GM12878 (cell line): ENCODE measurements around the gene ABCD3. TPM values are rescaled to one million over a fixed set of nuclear protein-coding genes. Genes with fewer than 3 reads are reported as not detected.

ENCODE experiments used
- ATAC-seq: fragments of 200-7000 bp; cut with Tn5 transposase; 3 replicates; pipeline ENCODE4 v1.9.1; 2020; ENCODE audit warnings: mild to moderate bottlenecking, moderate library complexity
- BruUV-seq: library from RNA; stranded (reverse); fragments of 400-500 nt; replicated peaks from 2 replicates; lab custom pipeline; 2021; lab: Mats Ljungman, UMichigan
- CTCF ChIA-PET: fragments of 300-600 bp; sonication (Branson Sonifier 250); formaldehyde crosslinking; extraction: SDS; loops from one replicate; lab custom pipeline; 2021; ENCODE audit warnings: inconsistent platforms; lab: Yijun Ruan, JAX
- POLR2A ChIA-PET: fragments of 350-600 bp; formaldehyde crosslinking; extraction: SDS; loops from one replicate; lab custom pipeline; 2021; ENCODE audit warnings: inconsistent platforms; lab: Charles Lee
- RAD21 ChIA-PET: fragments of 300-600 bp; sonication (Branson Sonifier 250); formaldehyde crosslinking; loops from one replicate; lab custom pipeline; 2023; ENCODE audit warnings: antibody characterized with exemption; ENCODE audit not compliant: unreplicated experiment; lab: Charles Lee
- SMC1A ChIA-PET: fragments of 300-600 bp; sonication (Branson Sonifier 250); formaldehyde crosslinking; loops from one replicate; lab custom pipeline; 2023; ENCODE audit not compliant: unreplicated experiment, uncharacterized antibody; lab: Charles Lee
- DNase-seq: peaks from one replicate; pipeline ENCODE4 v3.0.0-alpha.2; 2011; ENCODE audit warnings: low read depth, low spot score
- FAIRE-seq: peaks from 3 replicates; lab custom pipeline; 2011; peaks lifted over from hg19 to GRCh38; lab: Jason Lieb, UNC
- H2AFZ ChIP-seq: 2 replicates; pipeline ENCODE4 v1.6.0; 2011; ENCODE audit warnings: low read depth, low read length, control low read depth; ENCODE audit not compliant: control insufficient read depth
- H3K27ac ChIP-seq: 2 replicates; pipeline ENCODE4 v1.5.1; 2011; ENCODE audit warnings: control low read depth; ENCODE audit not compliant: control insufficient read depth, insufficient read depth
- H3K27me3 ChIP-seq, 2 experiments: replicated peaks in 1 of 2; 2 replicates each; pipeline versions ENCODE4 v1.6.0 to v1.6.1; 2011; ENCODE audit warnings: low read length in 1 of 2; ENCODE audit not compliant: control insufficient read depth in 2 of 2, insufficient read depth in 2 of 2
- H3K36me3 ChIP-seq, 2 experiments: 2 replicates each; pipeline ENCODE4 v1.5.1; 2011; ENCODE audit warnings: low read length in 1 of 2; ENCODE audit not compliant: control insufficient read depth in 2 of 2, insufficient read depth in 2 of 2
- H3K4me1 ChIP-seq: 2 replicates; pipeline ENCODE4 v1.6.1; 2011; ENCODE audit warnings: mild to moderate bottlenecking, low read length, moderate library complexity, mixed read lengths; ENCODE audit not compliant: control insufficient read depth, insufficient read depth
- H3K4me2 ChIP-seq: 2 replicates; pipeline ENCODE4 v1.6.0; 2011; ENCODE audit warnings: control low read depth; ENCODE audit not compliant: control insufficient read depth, insufficient read depth
- H3K4me3 ChIP-seq: fragments of 200-600 bp; sonication (generic); 2 replicates; pipeline ENCODE4 v1.5.1; 2016
- H3K79me2 ChIP-seq: 2 replicates; pipeline ENCODE4 v1.6.0; 2011; ENCODE audit warnings: low read length; ENCODE audit not compliant: control insufficient read depth, insufficient read depth
- H3K9ac ChIP-seq: 2 replicates; pipeline ENCODE4 v1.8.0; 2011; ENCODE audit warnings: low read length, control low read depth, mixed read lengths; ENCODE audit not compliant: control insufficient read depth, insufficient read depth
- H3K9me3 ChIP-seq: replicated peaks from 3 replicates; pipeline ENCODE4 v1.5.1; 2011; ENCODE audit warnings: mild to moderate bottlenecking, low read length; ENCODE audit not compliant: control insufficient read depth, insufficient read depth
- H4K20me1 ChIP-seq: 2 replicates; pipeline ENCODE4 v1.6.0; 2011; ENCODE audit not compliant: control insufficient read depth, insufficient read depth
- CREM ChIP-seq: IDR thresholded peaks from 2 replicates; pipeline ENCODE4 v1.6.1; 2014; ENCODE audit warnings: antibody characterized with exemption, low read depth
- NBN ChIP-seq: fragments of 450-650 bp; IDR thresholded peaks from 2 replicates; pipeline ENCODE4 v1.6.1; 2016
- NR2C1 ChIP-seq: fragments of 450-650 bp; IDR thresholded peaks from 2 replicates; pipeline ENCODE4 v1.6.1; 2017; ENCODE audit warnings: antibody characterized with exemption, mild to moderate bottlenecking, moderate library complexity
- SP1 ChIP-seq: IDR thresholded peaks from one replicate; pipeline ENCODE4 v1.6.1; 2011; ENCODE audit warnings: low read depth, low read length
- SREBF1 ChIP-seq: IDR thresholded peaks from 2 replicates; pipeline ENCODE4 v1.6.1; 2012; ENCODE audit warnings: mild to moderate bottlenecking, low read length
- TCF7 ChIP-seq: IDR thresholded peaks from 2 replicates; pipeline ENCODE4 v1.6.1; 2014; ENCODE audit warnings: antibody characterized with exemption, borderline replicate concordance
- WGBS: methylation state at CpG from one replicate; pipeline ENCODE4 v1.1.6; 2016; ENCODE audit warnings: low lambda C conversion rate; ENCODE audit not compliant: insufficient replicate concordance, insufficient coverage; ENCODE audit errors: missing lambda C conversion rate; 5-methylcytosine and 5-hydroxymethylcytosine counted together
- in situ Hi-C: fragments of 300-500 bp; cut with MboI; formaldehyde crosslinking; loops from 9 replicates; pipeline ENCODE4 v1.14.3; 2018; ENCODE audit warnings: mixed read lengths
- intact Hi-C: fragments of 100-400 bp; cut with micrococcal nuclease; formaldehyde crosslinking; loops from one replicate; pipeline ENCODE4 v1.14.2; 2022; ENCODE audit not compliant: unreplicated experiment
- polyA plus RNA-seq, 11 experiments: library from polyadenylated mRNA; depleted of rRNA in 4 of 11; unstranded in 6 of 11; stranded (reverse) in 5 of 11; fragments of >200 nt; fragmentation: Nextera tagmentation in 4 of 11; fragmentation: Illumina TruSeq in 1 of 11; extraction: Ambion mirVana in 4 of 11; extraction: Trizol in 1 of 11; gene quantifications; 1 replicate in 1 of 11; 2 replicates in 10 of 11; pipeline versions ENCODE4 v1.2.1 to v1.2.3, GENCODE V29; 2011 to 2016; ENCODE audit warnings: inconsistent platforms in 2 of 11, missing spikeins in 2 of 11, low read depth in 1 of 11
- total RNA-seq, 4 experiments: library from RNA; depleted of rRNA in 3 of 4; stranded (reverse); fragments of >200 nt in 3 of 4; fragmentation: Illumina TruSeq in 1 of 4; extraction: Trizol in 1 of 4; gene quantifications; 2 replicates each; pipeline versions ENCODE4 v1.2.1 to v1.2.3, GENCODE V29; 2013 to 2021
- TF ChIP-seq, protein P1 (sequence below): fragments of 450-650 bp; IDR thresholded peaks from 2 replicates; pipeline ENCODE4 v1.6.1; 2018; ENCODE audit warnings: borderline replicate concordance, mild to moderate bottlenecking; ENCODE audit not compliant: partially characterized antibody
- TF ChIP-seq, protein P2 (sequence below): IDR thresholded peaks from 2 replicates; pipeline ENCODE4 v1.6.1; 2011; ENCODE audit warnings: low read depth, low read length, improper control_type of control experiment, borderline replicate concordance
- TF ChIP-seq, protein P3 (sequence below): fragments of 450-650 bp; IDR thresholded peaks from 2 replicates; pipeline ENCODE4 v1.6.1; 2017; ENCODE audit warnings: mild to moderate bottlenecking, moderate library complexity
- TF ChIP-seq, protein P4 (sequence below): fragments of 150-350 bp; IDR thresholded peaks from 2 replicates; pipeline ENCODE4 v1.6.1; 2016; ENCODE audit warnings: low read depth, low read length

The ABCD3 gene
- total and polyA plus RNA-seq, 10 of the 15 experiments (the other 5 are each of a cell fraction or from before 2014, with no cell fraction given), result 15.1 to 40.2 (median 24.1) TPM

DNA sequence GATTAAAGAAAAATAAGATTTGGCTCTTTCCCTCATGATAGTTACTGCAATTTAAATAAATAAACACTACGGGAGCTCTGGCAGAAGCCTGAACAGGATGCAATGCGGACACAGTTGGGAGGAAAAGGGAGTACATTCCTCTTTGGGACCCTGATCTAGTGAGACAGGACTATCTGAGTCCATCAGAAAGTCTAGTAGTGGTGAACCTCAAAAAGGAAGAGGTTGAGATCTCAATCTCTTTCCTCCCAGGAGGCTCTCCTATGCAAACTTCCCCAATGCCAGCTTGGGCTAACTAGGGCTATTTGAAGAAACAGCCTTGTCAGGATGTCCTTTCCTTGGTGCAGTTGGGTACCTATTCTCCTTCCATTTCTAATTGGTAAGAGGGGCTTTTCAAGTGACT lies 4.9 kb upstream of the ABCD3 start (continued):
- TF ChIP-seq, protein P1, sequence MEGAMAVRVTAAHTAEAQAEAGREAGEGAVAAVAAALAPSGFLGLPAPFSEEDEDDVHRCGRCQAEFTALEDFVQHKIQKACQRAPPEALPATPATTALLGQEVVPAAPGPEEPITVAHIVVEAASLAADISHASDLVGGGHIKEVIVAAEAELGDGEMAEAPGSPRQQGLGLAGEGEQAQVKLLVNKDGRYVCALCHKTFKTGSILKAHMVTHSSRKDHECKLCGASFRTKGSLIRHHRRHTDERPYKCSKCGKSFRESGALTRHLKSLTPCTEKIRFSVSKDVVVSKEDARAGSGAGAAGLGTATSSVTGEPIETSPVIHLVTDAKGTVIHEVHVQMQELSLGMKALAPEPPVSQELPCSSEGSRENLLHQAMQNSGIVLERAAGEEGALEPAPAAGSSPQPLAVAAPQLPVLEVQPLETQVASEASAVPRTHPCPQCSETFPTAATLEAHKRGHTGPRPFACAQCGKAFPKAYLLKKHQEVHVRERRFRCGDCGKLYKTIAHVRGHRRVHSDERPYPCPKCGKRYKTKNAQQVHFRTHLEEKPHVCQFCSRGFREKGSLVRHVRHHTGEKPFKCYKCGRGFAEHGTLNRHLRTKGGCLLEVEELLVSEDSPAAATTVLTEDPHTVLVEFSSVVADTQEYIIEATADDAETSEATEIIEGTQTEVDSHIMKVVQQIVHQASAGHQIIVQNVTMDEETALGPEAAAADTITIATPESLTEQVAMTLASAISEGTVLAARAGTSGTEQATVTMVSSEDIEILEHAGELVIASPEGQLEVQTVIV, result no peak
- no peak for TF ChIP-seq SP1

DNA sequence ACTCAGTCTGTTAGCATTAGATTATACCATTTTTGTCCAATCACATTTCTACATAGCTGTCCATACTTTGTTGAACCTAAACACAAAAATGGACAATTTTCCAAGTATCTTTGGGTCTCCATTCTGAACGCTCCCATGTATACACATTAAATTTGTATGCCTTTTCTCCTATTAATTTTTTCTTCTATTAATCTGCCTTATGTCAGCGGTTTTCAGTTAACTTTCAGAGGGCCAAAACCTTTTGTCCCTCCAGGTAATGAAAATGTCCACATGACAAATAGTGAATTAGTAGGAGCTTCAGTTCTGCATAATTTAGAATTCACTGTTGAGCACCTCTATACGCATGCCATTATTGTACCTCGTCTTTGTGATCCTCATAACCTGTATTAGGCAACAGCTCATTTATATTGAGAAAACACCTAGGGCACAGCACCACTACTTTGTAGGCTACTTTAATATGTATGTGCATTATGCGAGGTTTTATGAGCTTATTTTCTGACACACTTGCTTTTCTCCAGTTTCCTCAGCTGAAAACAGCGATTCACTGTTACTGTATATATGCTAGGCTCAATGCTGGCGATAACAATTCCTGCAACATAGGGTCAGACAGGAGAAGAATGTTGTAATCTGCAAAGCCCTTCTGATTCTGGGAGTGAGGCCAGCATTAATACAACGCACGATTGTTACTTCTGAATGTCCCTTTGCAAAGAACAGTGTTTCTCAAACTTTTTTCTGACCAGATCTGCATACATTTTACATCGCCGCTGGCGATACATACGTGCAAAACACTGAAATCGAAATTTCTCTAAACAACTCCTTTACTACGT lies 1.1 kb upstream of the ABCD3 start:
- Histone ChIP-seq H3K4me2 (peak overlapping the region; percentile 32), H3K27me3 (no peaks in the 10 kb centered on the region), H3K9me3 (no peaks in the 10 kb centered on the region), H3K4me1 (no peaks in the 10 kb centered on the region), H2AFZ (peak overlapping the region; percentile 90), H4K20me1 (no peaks in the 10 kb centered on the region), H3K27ac (no peak overlapping the region), H3K4me3 (peak overlapping the region; percentile 50), H3K9ac (no peak overlapping the region; the same call in 1 of the 2 replicates), H3K36me3 (no peaks in the 10 kb centered on the region), H3K79me2 (peaks cover 9% of the 10 kb centered on the region)
- ChIA-PET SMC1A (interaction anchor here (0.9 to 1.0 kb wide), 2 partner anchors 14 to 84 kb away, joined by 3 read pairs; no protein-coding TSS in a partner anchor), CTCF (interaction anchor here (0.5 to 1.3 kb wide), 3 partner anchors 23 to 414 kb away, joined by 3 to 4 read pairs (median 4); no protein-coding TSS in a partner anchor), RAD21 (no interaction called here), POLR2A (interaction anchor here (0.7 to 1.1 kb wide), 2 partner anchors 9 to 380 kb away, joined by 3 read pairs; no protein-coding TSS in a partner anchor)
- ATAC-seq (no peak), FAIRE-seq (peak; percentile 59), DNase-seq (no peak)
- 55% methylated on average over 15 of the region's 15 CpGs for WGBS
- in situ Hi-C loops (no loop called here), intact Hi-C loops (loop anchor here (10.0 kb wide), 1 partner anchor 818 kb away; the partner anchor contains the start of gene RWDD3)
- BruUV-seq, result no TSS peak
- no peak for TF ChIP-seq NBN
- TF ChIP-seq, protein P2, sequence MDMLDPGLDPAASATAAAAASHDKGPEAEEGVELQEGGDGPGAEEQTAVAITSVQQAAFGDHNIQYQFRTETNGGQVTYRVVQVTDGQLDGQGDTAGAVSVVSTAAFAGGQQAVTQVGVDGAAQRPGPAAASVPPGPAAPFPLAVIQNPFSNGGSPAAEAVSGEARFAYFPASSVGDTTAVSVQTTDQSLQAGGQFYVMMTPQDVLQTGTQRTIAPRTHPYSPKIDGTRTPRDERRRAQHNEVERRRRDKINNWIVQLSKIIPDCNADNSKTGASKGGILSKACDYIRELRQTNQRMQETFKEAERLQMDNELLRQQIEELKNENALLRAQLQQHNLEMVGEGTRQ, result no peak
- no peak for TF ChIP-seq NR2C1
- TF ChIP-seq, protein P3, sequence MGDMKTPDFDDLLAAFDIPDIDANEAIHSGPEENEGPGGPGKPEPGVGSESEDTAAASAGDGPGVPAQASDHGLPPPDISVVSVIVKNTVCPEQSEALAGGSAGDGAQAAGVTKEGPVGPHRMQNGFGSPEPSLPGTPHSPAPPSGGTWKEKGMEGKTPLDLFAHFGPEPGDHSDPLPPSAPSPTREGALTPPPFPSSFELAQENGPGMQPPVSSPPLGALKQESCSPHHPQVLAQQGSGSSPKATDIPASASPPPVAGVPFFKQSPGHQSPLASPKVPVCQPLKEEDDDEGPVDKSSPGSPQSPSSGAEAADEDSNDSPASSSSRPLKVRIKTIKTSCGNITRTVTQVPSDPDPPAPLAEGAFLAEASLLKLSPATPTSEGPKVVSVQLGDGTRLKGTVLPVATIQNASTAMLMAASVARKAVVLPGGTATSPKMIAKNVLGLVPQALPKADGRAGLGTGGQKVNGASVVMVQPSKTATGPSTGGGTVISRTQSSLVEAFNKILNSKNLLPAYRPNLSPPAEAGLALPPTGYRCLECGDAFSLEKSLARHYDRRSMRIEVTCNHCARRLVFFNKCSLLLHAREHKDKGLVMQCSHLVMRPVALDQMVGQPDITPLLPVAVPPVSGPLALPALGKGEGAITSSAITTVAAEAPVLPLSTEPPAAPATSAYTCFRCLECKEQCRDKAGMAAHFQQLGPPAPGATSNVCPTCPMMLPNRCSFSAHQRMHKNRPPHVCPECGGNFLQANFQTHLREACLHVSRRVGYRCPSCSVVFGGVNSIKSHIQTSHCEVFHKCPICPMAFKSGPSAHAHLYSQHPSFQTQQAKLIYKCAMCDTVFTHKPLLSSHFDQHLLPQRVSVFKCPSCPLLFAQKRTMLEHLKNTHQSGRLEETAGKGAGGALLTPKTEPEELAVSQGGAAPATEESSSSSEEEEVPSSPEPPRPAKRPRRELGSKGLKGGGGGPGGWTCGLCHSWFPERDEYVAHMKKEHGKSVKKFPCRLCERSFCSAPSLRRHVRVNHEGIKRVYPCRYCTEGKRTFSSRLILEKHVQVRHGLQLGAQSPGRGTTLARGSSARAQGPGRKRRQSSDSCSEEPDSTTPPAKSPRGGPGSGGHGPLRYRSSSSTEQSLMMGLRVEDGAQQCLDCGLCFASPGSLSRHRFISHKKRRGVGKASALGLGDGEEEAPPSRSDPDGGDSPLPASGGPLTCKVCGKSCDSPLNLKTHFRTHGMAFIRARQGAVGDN, result no peak
- TF ChIP-seq CREM, result no peak
- no peak for TF ChIP-seq TCF7
- TF ChIP-seq, protein P4, sequence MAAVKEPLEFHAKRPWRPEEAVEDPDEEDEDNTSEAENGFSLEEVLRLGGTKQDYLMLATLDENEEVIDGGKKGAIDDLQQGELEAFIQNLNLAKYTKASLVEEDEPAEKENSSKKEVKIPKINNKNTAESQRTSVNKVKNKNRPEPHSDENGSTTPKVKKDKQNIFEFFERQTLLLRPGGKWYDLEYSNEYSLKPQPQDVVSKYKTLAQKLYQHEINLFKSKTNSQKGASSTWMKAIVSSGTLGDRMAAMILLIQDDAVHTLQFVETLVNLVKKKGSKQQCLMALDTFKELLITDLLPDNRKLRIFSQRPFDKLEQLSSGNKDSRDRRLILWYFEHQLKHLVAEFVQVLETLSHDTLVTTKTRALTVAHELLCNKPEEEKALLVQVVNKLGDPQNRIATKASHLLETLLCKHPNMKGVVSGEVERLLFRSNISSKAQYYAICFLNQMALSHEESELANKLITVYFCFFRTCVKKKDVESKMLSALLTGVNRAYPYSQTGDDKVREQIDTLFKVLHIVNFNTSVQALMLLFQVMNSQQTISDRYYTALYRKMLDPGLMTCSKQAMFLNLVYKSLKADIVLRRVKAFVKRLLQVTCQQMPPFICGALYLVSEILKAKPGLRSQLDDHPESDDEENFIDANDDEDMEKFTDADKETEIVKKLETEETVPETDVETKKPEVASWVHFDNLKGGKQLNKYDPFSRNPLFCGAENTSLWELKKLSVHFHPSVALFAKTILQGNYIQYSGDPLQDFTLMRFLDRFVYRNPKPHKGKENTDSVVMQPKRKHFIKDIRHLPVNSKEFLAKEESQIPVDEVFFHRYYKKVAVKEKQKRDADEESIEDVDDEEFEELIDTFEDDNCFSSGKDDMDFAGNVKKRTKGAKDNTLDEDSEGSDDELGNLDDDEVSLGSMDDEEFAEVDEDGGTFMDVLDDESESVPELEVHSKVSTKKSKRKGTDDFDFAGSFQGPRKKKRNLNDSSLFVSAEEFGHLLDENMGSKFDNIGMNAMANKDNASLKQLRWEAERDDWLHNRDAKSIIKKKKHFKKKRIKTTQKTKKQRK, result no peak
- TF ChIP-seq SREBF1, result no peak
